PFSK-1 (cell line): ENCODE results near the gene TMEM154.

Experiments used
- FOXP2 ChIP-seq: optimal IDR thresholded peaks from 2 replicates; pipeline ENCODE3; 2011; ENCODE audit warnings: borderline replicate concordance, control low read depth, inconsistent platforms; ENCODE audit not compliant: insufficient read depth; ENCODE audit errors: extremely low read length, extremely low read depth
- POLR2AphosphoS5 ChIP-seq: IDR thresholded peaks from 2 replicates; pipeline ENCODE4 v1.6.1; 2012; ENCODE audit warnings: low read depth, mild to moderate bottlenecking, control low read depth, low read length, moderate library complexity
- REST ChIP-seq, 2 experiments: IDR thresholded peaks; 2 replicates each; pipeline versions ENCODE4 v1.6.1 to v1.8.0; 2011 to 2012; ENCODE audit warnings: low read depth in 2 of 2, low read length in 2 of 2, control low read depth in 1 of 2, inconsistent platforms in 1 of 2, mild to moderate bottlenecking in 1 of 2, moderate library complexity in 1 of 2; ENCODE audit not compliant: insufficient read depth in 1 of 2
- SIN3A ChIP-seq: IDR thresholded peaks from 2 replicates; pipeline ENCODE4 v1.6.1; 2012; ENCODE audit warnings: mild to moderate bottlenecking, low read length, moderate library complexity, borderline replicate concordance; ENCODE audit not compliant: insufficient read depth
- TAF1 ChIP-seq: IDR thresholded peaks from 2 replicates; pipeline ENCODE4 v1.6.1; 2012; ENCODE audit warnings: low read length, control low read depth, borderline replicate concordance; ENCODE audit not compliant: insufficient read depth

Gene TMEM154

GRCh38 chr4:152667781-152668180, 12.0 kb downstream of the TMEM154 start:
- no peak for TF ChIP-seq REST (IDR thresholded peaks at IDR 0.05; ENCODE audit: insufficient read depth in 1 of 2, low read depth in 2 of 2, low read length in 2 of 2)
- TF ChIP-seq FOXP2 = no peak
- TF ChIP-seq TAF1 = no peak
- no peak for TF ChIP-seq SIN3A
- TF ChIP-seq POLR2AphosphoS5 = no peak

GRCh38 chr4:152666946-152667345, 12.9 kb downstream of the TMEM154 start:
- TF ChIP-seq SIN3A (no peak), FOXP2 (no peak)

GRCh38 chr4:152665691-152666395, 14.0 kb downstream of the TMEM154 start:
- no peak for TF ChIP-seq TAF1
- TF ChIP-seq POLR2AphosphoS5 = no peak
- TF ChIP-seq REST (IDR thresholded peaks at IDR 0.05; ENCODE audit: insufficient read depth in 1 of 2, low read depth in 2 of 2, low read length in 2 of 2) = no peak
- TF ChIP-seq SIN3A = no peak
- TF ChIP-seq FOXP2 = no peak

- TF ChIP-seq SIN3A = no peak
Observed at GRCh38 chr4:152663203-152664066, 16.4 kb downstream of the TMEM154 start.

- no peak for TF ChIP-seq REST (IDR thresholded peaks at IDR 0.05; ENCODE audit: insufficient read depth in 1 of 2, low read depth in 2 of 2, low read length in 2 of 2)
- TF ChIP-seq FOXP2 = no peak
- TF ChIP-seq POLR2AphosphoS5 = no peak
- no peak for TF ChIP-seq TAF1
- TF ChIP-seq SIN3A = no peak
Observed at GRCh38 chr4:152661649-152662048, 18.1 kb downstream of the TMEM154 start.

GRCh38 chr4:152660526-152660925, 19.3 kb downstream of the TMEM154 start:
- no peak for TF ChIP-seq SIN3A

- no peak for TF ChIP-seq REST (IDR thresholded peaks at IDR 0.05; ENCODE audit: insufficient read depth in 1 of 2, low read depth in 2 of 2, low read length in 2 of 2)
- no peak for TF ChIP-seq SIN3A
- no peak for TF ChIP-seq TAF1
- no peak for TF ChIP-seq POLR2AphosphoS5
- TF ChIP-seq FOXP2 = no peak
Observed at GRCh38 chr4:152659806-152660205, 20.0 kb downstream of the TMEM154 start.
